MCF 10A (cell line): ENCODE results near the gene GNG2. TPM values are rescaled to one million over a fixed set of nuclear protein-coding genes. Genes with fewer than 3 reads are reported as not detected.
A peak's percentile ranks its signal among the peaks of the same experiment; 100 is the strongest.

Experiments used
- Bru-seq: library from RNA; stranded (reverse); fragments of 400-500 nt; gene quantifications from one replicate; lab custom pipeline; 2021; lab: Mats Ljungman, UMichigan
- BruChase-seq, 2 experiments: library from RNA; stranded (reverse); fragments of 400-500 nt; gene quantifications; one replicate each; lab custom pipeline; 2021; lab: Mats Ljungman, UMichigan
- BruUV-seq: library from RNA; stranded (reverse); fragments of 400-500 nt; replicated peaks from 2 replicates; lab custom pipeline; 2021; lab: Mats Ljungman, UMichigan
- CTCF ChIA-PET: fragments of 300-600 bp; sonication (Branson Sonifier 250); formaldehyde crosslinking; extraction: SDS; loops from one replicate; lab custom pipeline; 2021; ENCODE audit warnings: antibody characterized with exemption, inconsistent platforms; lab: Yijun Ruan, JAX
- POLR2A ChIA-PET: fragments of 300-600, 350-650 bp; sonication (Branson Sonifier 250); formaldehyde crosslinking; extraction: SDS; loops from one replicate; lab custom pipeline; 2020; ENCODE audit warnings: antibody characterized with exemption, inconsistent platforms; lab: Yijun Ruan, JAX
- DNase-seq: peaks from one replicate; pipeline ENCODE4 v3.0.0-alpha.2; 2018; ENCODE audit not compliant: unreplicated experiment
- H3K27ac Mint-ChIP-seq: one replicate; pipeline ENCODE4 v1.8.0; 2022; ENCODE audit warnings: mild to moderate bottlenecking, low read depth, mixed read lengths; ENCODE audit not compliant: unreplicated experiment
- H3K27me3 Mint-ChIP-seq: one replicate; pipeline ENCODE4 v1.8.0; 2022; ENCODE audit warnings: mixed read lengths; ENCODE audit not compliant: insufficient read depth, unreplicated experiment
- H3K36me3 Mint-ChIP-seq: one replicate; pipeline ENCODE4 v1.8.0; 2022; ENCODE audit warnings: mild to moderate bottlenecking, moderate library complexity, mixed read lengths; ENCODE audit not compliant: insufficient read depth, unreplicated experiment
- H3K4me1 Mint-ChIP-seq: one replicate; pipeline ENCODE4 v1.8.0; 2022; ENCODE audit warnings: mixed read lengths; ENCODE audit not compliant: insufficient read depth, unreplicated experiment
- H3K4me3 Mint-ChIP-seq: one replicate; pipeline ENCODE4 v1.8.0; 2022; ENCODE audit warnings: mild to moderate bottlenecking, moderate library complexity, mixed read lengths; ENCODE audit not compliant: unreplicated experiment
- H3K9me3 Mint-ChIP-seq: one replicate; pipeline ENCODE4 v1.8.0; 2022; ENCODE audit warnings: mixed read lengths; ENCODE audit not compliant: unreplicated experiment
- CTCF ChIP-seq: fragments of 200-600 bp; IDR thresholded peaks from one replicate; pipeline ENCODE4 v1.8.0; 2022; ENCODE audit warnings: antibody characterized with exemption, mild to moderate bottlenecking; ENCODE audit not compliant: unreplicated experiment
- intact Hi-C: fragments of 100-400 bp; cut with micrococcal nuclease; formaldehyde crosslinking; loops from 2 replicates; pipeline ENCODE4 v1.14.1; 2022
- long read RNA-seq: library from polyadenylated mRNA; stranded (forward); transcript quantifications from one replicate; pipeline ENCODE4 v2.0.0, GENCODE V29; 2022
- total RNA-seq: library from RNA; stranded (reverse); gene quantifications from 2 replicates; pipeline ENCODE4 v1.2.3, GENCODE V29; 2022

The GNG2 gene
- total RNA-seq (0.28 and 0.64 TPM in 2 replicates), Bru-seq, nascent RNA (percentile 16 among the genes with signal in this experiment), BruChase-seq, experiment 1, labeled RNA remaining after a 6-hour chase (percentile 16 among the genes with signal in this experiment), BruChase-seq, experiment 2, labeled RNA remaining after a 2-hour chase (percentile 11 among the genes with signal in this experiment)
- long read RNA-seq, partial matches to known transcripts = 0 of 2 reads
- long read RNA-seq, other reads (novel, unspliced or antisense) = 2 of 2 reads

GRCh38 chr14:51860164-51860824 is at the start of gene GNG2:
Gene GNG2, plus strand, starts transcription at chr14:51860612. Its CDS starts 90,067 bp downstream, at chr14:51950679.
- TF ChIP-seq CTCF = no peak
- peaks cover 6% of the 10 kb centered on the region for H3K4me1 Mint-ChIP-seq
- peaks cover 11% of the 10 kb centered on the region for H3K9me3 Mint-ChIP-seq
- no peak within 1 kb of the TSS for H3K27ac Mint-ChIP-seq
- no peaks in the 10 kb centered on the region for H3K36me3 Mint-ChIP-seq
- H3K4me3 Mint-ChIP-seq = peak within 1 kb of the TSS; percentile 55
- DNase-seq = peak; percentile 44
- ChIA-PET POLR2A (interaction anchor here (0.7 kb wide), 2 partner anchors 23 to 217 kb away, joined by 3 read pairs; no protein-coding TSS in a partner anchor), CTCF (interaction anchor here (0.9 to 2.6 kb wide), 2 partner anchors 57 to 119 kb away, joined by 6 to 9 read pairs; no protein-coding TSS in a partner anchor)
- H3K27me3 Mint-ChIP-seq = no peaks in the 10 kb centered on the region
- no TSS peak for BruUV-seq
- intact Hi-C loops = no loop called here

- intact Hi-C loops = no loop called here
- no peak for TF ChIP-seq CTCF
- no peak overlapping the region for H3K27ac Mint-ChIP-seq
- H3K36me3 Mint-ChIP-seq = no peaks in the 10 kb centered on the region
- H3K4me3 Mint-ChIP-seq = no peak overlapping the region
- H3K9me3 Mint-ChIP-seq = peaks cover 10% of the 10 kb centered on the region
- H3K27me3 Mint-ChIP-seq = peaks cover 4% of the 10 kb centered on the region
- ChIA-PET POLR2A (interaction anchor here (1.3 kb wide), 1 partner anchor 17 kb away, joined by 4 read pairs; no protein-coding TSS in a partner anchor), CTCF (no interaction called here)
- no peak for DNase-seq
- H3K4me1 Mint-ChIP-seq = no peaks in the 10 kb centered on the region
- no TSS peak for BruUV-seq
Observed at GRCh38 chr14:51811706-51812105, 48.7 kb upstream of the GNG2 start.

GRCh38 chr14:51816031-51816430 is 44.4 kb upstream of the GNG2 start:
- ChIA-PET CTCF (interaction anchor here (0.6 kb wide), 3 partner anchors 41 to 656 kb away, joined by 3 to 4 read pairs (median 3); no protein-coding TSS in a partner anchor), POLR2A (no interaction called here)
- TF ChIP-seq CTCF = no peak
- H3K27me3 Mint-ChIP-seq = peaks cover 41% of the 10 kb centered on the region
- no peaks in the 10 kb centered on the region for H3K36me3 Mint-ChIP-seq
- BruUV-seq = no TSS peak
- intact Hi-C loops = no loop called here
- no peak overlapping the region for H3K27ac Mint-ChIP-seq
- H3K4me1 Mint-ChIP-seq = no peaks in the 10 kb centered on the region
- no peaks in the 10 kb centered on the region for H3K9me3 Mint-ChIP-seq
- DNase-seq = no peak
- no peak overlapping the region for H3K4me3 Mint-ChIP-seq

- intact Hi-C loops = no loop called here
Observed at GRCh38 chr14:51817326-51817725, 43.1 kb upstream of the GNG2 start.

More at GRCh38 chr14:51817326-51817725, 43.1 kb upstream of the GNG2 start:
- no peak for TF ChIP-seq CTCF
- Mint-ChIP-seq H3K4me3 (no peak overlapping the region), H3K4me1 (peaks cover 2% of the 10 kb centered on the region), H3K27me3 (peaks cover 41% of the 10 kb centered on the region), H3K9me3 (no peaks in the 10 kb centered on the region), H3K36me3 (no peaks in the 10 kb centered on the region), H3K27ac (no peak overlapping the region)
- no peak for DNase-seq
- CTCF ChIA-PET = interaction anchor here (0.6 kb wide), 1 partner anchor 1013 kb away, joined by 4 read pairs; no protein-coding TSS in a partner anchor
- no TSS peak for BruUV-seq
- POLR2A ChIA-PET = no interaction called here
